A549 (cell line): ENCODE data around the gene OSBPL2. TPM values are rescaled to one million over a fixed set of nuclear protein-coding genes. Genes with fewer than 3 reads are reported as not detected.

Source experiments
- ATAC-seq, 2 experiments: fragments of 200-7000 bp in 1 of 2; fragments of >200 bp in 1 of 2; cut with Nextera tagmentation in 1 of 2; cut with Tn5 transposase in 1 of 2; 3 replicates each; pipeline versions ENCODE4 v1.8.0 to v1.9.1; 2018 to 2020; ENCODE audit warnings: mild to moderate bottlenecking in 1 of 2, moderate library complexity in 1 of 2
- CTCF ChIA-PET: fragments of 300-600 bp; sonication (Branson Sonifier 250); formaldehyde crosslinking; extraction: SDS; loops from one replicate; lab custom pipeline; 2021; ENCODE audit warnings: antibody characterized with exemption, inconsistent platforms; lab: Yijun Ruan, JAX
- POLR2A ChIA-PET: fragments of 350-600 bp; formaldehyde crosslinking; extraction: SDS; loops from one replicate; lab custom pipeline; 2021; ENCODE audit warnings: antibody characterized with exemption, inconsistent platforms; lab: Yijun Ruan, JAX
- DNase-seq, 2 experiments: peaks; one replicate each; pipeline versions ENCODE4 v3.0.0 to v3.0.0-alpha.2; 2011 to 2016; ENCODE audit warnings: low read depth in 1 of 2, low spot score in 1 of 2
- FAIRE-seq: peaks from 2 replicates; lab custom pipeline; 2011; peaks lifted over from hg19 to GRCh38; lab: Jason Lieb, UNC
- H3K27ac ChIP-seq, 2 experiments: fragments of >200 bp; sonication (Bioruptor Twin); formaldehyde crosslinking; 3 replicates each; pipeline ENCODE4 v1.5.1; 2016 to 2017
- H3K4me1 ChIP-seq: fragments of >200 bp; sonication (Bioruptor Twin); formaldehyde crosslinking; 3 replicates; pipeline ENCODE4 v1.6.1; 2016
- H3K4me2 ChIP-seq: fragments of >200 bp; sonication (Bioruptor Twin); formaldehyde crosslinking; 3 replicates; pipeline ENCODE4 v1.6.1; 2016
- H3K4me3 ChIP-seq: fragments of >200 bp; sonication (Bioruptor Twin); formaldehyde crosslinking; 3 replicates; pipeline ENCODE4 v1.5.1; 2016
- H3K9me3 ChIP-seq: fragments of >200 bp; sonication (Bioruptor Twin); formaldehyde crosslinking; 3 replicates; pipeline ENCODE4 v1.6.1; 2016
- BCL3 ChIP-seq: fragments of >200 bp; sonication (Bioruptor Twin); formaldehyde crosslinking; IDR thresholded peaks from 3 replicates; pipeline ENCODE4 v1.6.1; 2016
- BHLHE40 ChIP-seq: IDR thresholded peaks from 2 replicates; pipeline ENCODE4 v1.6.1; 2012; ENCODE audit warnings: low read depth, low read length, inconsistent platforms
- CHD4 ChIP-seq: fragments of 200-600 bp; sonication (generic); IDR thresholded peaks from 2 replicates; pipeline ENCODE4 v1.6.1; 2016; ENCODE audit warnings: antibody characterized with exemption, mild to moderate bottlenecking, borderline replicate concordance
- EHMT2 ChIP-seq: fragments of 200-600 bp; sonication (generic); IDR thresholded peaks from 2 replicates; pipeline ENCODE4 v1.6.1; 2016; ENCODE audit warnings: antibody characterized with exemption, low read depth, mild to moderate bottlenecking, moderate library complexity
- ELK1 ChIP-seq: fragments of 150-350 bp; IDR thresholded peaks from 2 replicates; pipeline ENCODE4 v1.6.1; 2014; ENCODE audit warnings: low read depth, mild to moderate bottlenecking, low read length
- EP300 ChIP-seq, 2 experiments: fragments of >200 bp; sonication (Bioruptor Twin); formaldehyde crosslinking; IDR thresholded peaks; 2 replicates in 1 of 2; 3 replicates in 1 of 2; pipeline ENCODE4 v1.6.1; 2016 to 2017
- ESRRA ChIP-seq: fragments of 150-350 bp; IDR thresholded peaks from 2 replicates; pipeline ENCODE4 v1.6.1; 2014; ENCODE audit warnings: mild to moderate bottlenecking, low read length, borderline replicate concordance
- FOXS1 ChIP-seq: fragments of 250-450 bp; sonication (Bioruptor Pico); IDR thresholded peaks from 2 replicates; pipeline ENCODE4 v1.5.0; 2020; ENCODE audit warnings: mild to moderate bottlenecking, moderate library complexity
- GATA3 ChIP-seq: IDR thresholded peaks from 2 replicates; pipeline ENCODE4 v1.6.1; 2012; ENCODE audit warnings: borderline replicate concordance
- HOXA7 ChIP-seq: fragments of 250-450 bp; sonication (Bioruptor Pico); IDR thresholded peaks from 2 replicates; pipeline ENCODE4 v1.5.0; 2020; ENCODE audit warnings: mild to moderate bottlenecking, moderate library complexity
- MAX ChIP-seq: IDR thresholded peaks from 2 replicates; pipeline ENCODE4 v1.6.1; 2012
- MAZ ChIP-seq: fragments of 150-350 bp; IDR thresholded peaks from 2 replicates; pipeline ENCODE4 v1.6.1; 2014; ENCODE audit warnings: antibody characterized with exemption, low read depth, low read length, borderline replicate concordance
- MYC ChIP-seq: IDR thresholded peaks from 2 replicates; pipeline ENCODE4 v1.6.1; 2012; ENCODE audit warnings: mild to moderate bottlenecking, inconsistent platforms, low read length, improper control_type of control experiment, borderline replicate concordance
- NPAS2 ChIP-seq: fragments of 250-450 bp; sonication (Bioruptor Pico); IDR thresholded peaks from 2 replicates; pipeline ENCODE4 v1.8.0; 2022; ENCODE audit warnings: mild to moderate bottlenecking, moderate library complexity, borderline replicate concordance
- PBX3 ChIP-seq: IDR thresholded peaks from 2 replicates; pipeline ENCODE4 v1.6.1; 2012
- PHF8 ChIP-seq: fragments of 200-600 bp; sonication (generic); IDR thresholded peaks from 2 replicates; pipeline ENCODE4 v1.6.1; 2016; ENCODE audit warnings: low read depth, mild to moderate bottlenecking, antibody characterized with exemption, moderate library complexity, borderline replicate concordance
- POLR2A ChIP-seq: IDR thresholded peaks from 2 replicates; pipeline ENCODE4 v1.6.1; 2012; ENCODE audit warnings: mild to moderate bottlenecking, low read length
- POLR2AphosphoS2 ChIP-seq: conservative IDR thresholded peaks from 2 replicates; pipeline ENCODE4 v1.6.1; 2012; ENCODE audit warnings: low read length, improper control_type of control experiment, inconsistent platforms
- RARB ChIP-seq: fragments of 250-450 bp; sonication (Bioruptor Pico); IDR thresholded peaks from 2 replicates; pipeline ENCODE4 v1.8.0; 2021; ENCODE audit warnings: mild to moderate bottlenecking, moderate library complexity
- RCOR1 ChIP-seq: fragments of 150-350 bp; IDR thresholded peaks from 2 replicates; pipeline ENCODE4 v1.6.1; 2014; ENCODE audit warnings: antibody characterized with exemption, low read length, low read depth
- RNF2 ChIP-seq: fragments of 200-600 bp; sonication (generic); IDR thresholded peaks from 2 replicates; pipeline ENCODE4 v1.6.1; 2016; ENCODE audit warnings: low read depth, mild to moderate bottlenecking, antibody characterized with exemption, moderate library complexity, borderline replicate concordance
- SREBF2 ChIP-seq: fragments of 450-650 bp; IDR thresholded peaks from 2 replicates; pipeline ENCODE4 v1.6.1; 2014; ENCODE audit warnings: mild to moderate bottlenecking, moderate library complexity
- TP53 ChIP-seq: fragments of 250-450 bp; sonication (Bioruptor Pico); IDR thresholded peaks from 2 replicates; pipeline ENCODE4 v1.5.0; 2021; ENCODE audit warnings: mild to moderate bottlenecking, moderate library complexity
- WGBS: methylation state at CpG from one replicate; pipeline ENCODE4 v1.1.6; 2017; ENCODE audit errors: missing lambda C conversion rate; 5-methylcytosine and 5-hydroxymethylcytosine counted together
- polyA plus RNA-seq, 4 experiments: library from polyadenylated mRNA; depleted of rRNA in 3 of 4; stranded (reverse); fragments of >200 nt; fragmentation: RNase III in 1 of 4; extraction: RNeasy Plus Mini Kit Qiagen cat#74134 plus additional on column Dnase treatment in 1 of 4; gene quantifications; 2 replicates in 3 of 4; 3 replicates in 1 of 4; pipeline ENCODE4 v1.2.3, GENCODE V29; 2011 to 2017

Gene OSBPL2
- polyA plus RNA-seq, 2 of the 4 experiments (the other 2 are of a cell fraction) = 14.6 to 14.8 TPM

- H3K27ac ChIP-seq = no peak overlapping the region
- no peaks in the 10 kb centered on the region for H3K9me3 ChIP-seq
- no peak overlapping the region for H3K4me3 ChIP-seq
- 63% methylated on average over 10 of the region's 10 CpGs for WGBS
- DNase-seq (no peak), ATAC-seq (no peak), FAIRE-seq (no peak)
- no peak overlapping the region for H3K4me2 ChIP-seq
- ChIA-PET CTCF (no interaction called here), POLR2A (no interaction called here)
- no peaks in the 10 kb centered on the region for H3K4me1 ChIP-seq
- TF ChIP-seq MAZ (no peak), ELK1 (no peak), RNF2 (no peak), TP53 (CRISPR knock-in tag) (no peak), HOXA7 (no peak), NPAS2 (CRISPR knock-in tag) (no peak), POLR2A (no peak), BHLHE40 (no peak), GATA3 (no peak), MAX (no peak)
- TF ChIP-seq, all 56 proteins: peak for 0
Measured at GRCh38 chr20:62230696-62231095, 7.6 kb upstream of the OSBPL2 start.

GRCh38 chr20:62231292-62231691, 7.0 kb upstream of the OSBPL2 start:
- no peak for TF ChIP-seq BCL3
- Histone ChIP-seq H3K4me1 (no peaks in the 10 kb centered on the region), H3K27ac (no peak overlapping the region), H3K9me3 (no peaks in the 10 kb centered on the region), H3K4me2 (no peak overlapping the region), H3K4me3 (no peak overlapping the region)
- no peak for ATAC-seq
- no peak for FAIRE-seq
- DNase-seq = no peak
- ChIA-PET CTCF (interaction anchor here (1.5 to 1.7 kb wide), 2 partner anchors 9 to 14 kb away, joined by 4 read pairs; no protein-coding TSS in a partner anchor), POLR2A (no interaction called here)
- 36% methylated on average over 6 of the region's 6 CpGs for WGBS

GRCh38 chr20:62232194-62232593, 6.1 kb upstream of the OSBPL2 start:
- CTCF ChIA-PET = interaction anchor here (0.8 to 1.7 kb wide), 4 partner anchors 10 to 150 kb away, joined by 3 to 4 read pairs (median 4); no protein-coding TSS in a partner anchor
- no peak overlapping the region for H3K4me2 ChIP-seq
- FAIRE-seq = no peak
- no peak for ATAC-seq
- no peak for DNase-seq
- WGBS = 33% methylated on average over 5 of the region's 7 CpGs
- no peak overlapping the region for H3K27ac ChIP-seq
- TF ChIP-seq PHF8 = no peak
- TF ChIP-seq RARB = no peak
- no peak for TF ChIP-seq EHMT2
- no peak for TF ChIP-seq SREBF2
- TF ChIP-seq CHD4 = no peak
- TF ChIP-seq FOXS1 (CRISPR knock-in tag) = no peak
- TF ChIP-seq PBX3 = no peak
- no peak for TF ChIP-seq RCOR1
- TF ChIP-seq ESRRA = no peak
- TF ChIP-seq POLR2AphosphoS2 = no peak
- TF ChIP-seq MYC = no peak
- no peak for TF ChIP-seq EP300 (IDR thresholded peaks at IDR 0.05)
- TF ChIP-seq, all 56 proteins: peak for 0
- H3K4me1 ChIP-seq = no peaks in the 10 kb centered on the region
- H3K4me3 ChIP-seq = no peak overlapping the region
- POLR2A ChIA-PET = no interaction called here
- no peaks in the 10 kb centered on the region for H3K9me3 ChIP-seq
